ENCODE measurements around the gene P2RY8.

The P2RY8 gene

DNA sequence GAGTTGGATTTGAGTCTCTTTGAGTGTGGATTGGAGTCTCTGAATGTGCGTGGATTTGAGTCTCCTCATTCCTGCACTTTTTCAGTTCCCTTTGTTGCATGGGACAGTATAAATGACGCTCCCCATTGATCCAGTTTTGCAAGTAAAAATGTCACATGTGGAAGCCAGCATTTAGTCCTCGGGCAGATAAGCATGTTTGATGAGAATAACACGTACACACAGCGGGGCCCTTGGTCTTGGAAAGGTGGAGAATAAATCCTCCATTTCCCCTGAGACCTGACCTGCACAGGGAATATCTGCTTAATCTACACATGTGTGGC is 8.1 kb downstream of the P2RY8 start:
- no peak overlapping the region for H2BK15ac ChIP-seq (ENCODE audit: low read depth, poor library complexity, severe bottlenecking)
- H3K9me3 ChIP-seq (ENCODE audit: control insufficient read depth, low read length), result no peaks in the 10 kb centered on the region
- H3K79me1 ChIP-seq (replicated peaks; ENCODE audit: low read length, poor library complexity, severe bottlenecking), result no peaks in the 10 kb centered on the region
- no peak overlapping the region for H2BK120ac ChIP-seq (ENCODE audit: low read depth, low read length)
- no peaks in the 10 kb centered on the region for H3K4me1 ChIP-seq (ENCODE audit: control insufficient read depth, insufficient read depth, low read depth, low read length)
- H3K36me3 ChIP-seq (ENCODE audit: control insufficient read depth in 1 of 2, insufficient read depth in 2 of 2, low read depth in 1 of 2, low read length in 2 of 2), result no peaks in the 10 kb centered on the region
- no peak overlapping the region for H2BK12ac ChIP-seq (ENCODE audit: low read length in 2 of 2)
- H3K4me2 ChIP-seq (ENCODE audit: low read length, poor library complexity, severe bottlenecking), result no peak overlapping the region
- peaks cover 0 to 15% of the 10 kb centered on the region in 2 experiments for H3K27me3 ChIP-seq (ENCODE audit: control insufficient read depth in 1 of 2, insufficient read depth in 1 of 2, low read length in 2 of 2)
- no peak overlapping the region for H3K14ac ChIP-seq (ENCODE audit: low read length in 2 of 2)
- no peak overlapping the region for H4K8ac ChIP-seq (ENCODE audit: low read length)
- H3K23ac ChIP-seq (ENCODE audit: low read length in 2 of 2), result no peak overlapping the region
- H4K91ac ChIP-seq (ENCODE audit: low read length), result no peak overlapping the region
- H3K4me3 ChIP-seq (ENCODE audit: insufficient read depth in 1 of 2, low read depth in 1 of 2, low read length in 2 of 2), result no peak overlapping the region
- no peak for DNase-seq
- no peak overlapping the region for H3K4ac ChIP-seq (ENCODE audit: low read depth in 1 of 2, low read length in 2 of 2)
- H2AK5ac ChIP-seq (ENCODE audit: low read length, severe bottlenecking), result no peak overlapping the region
- 70% methylated on average over 5 of the region's 5 CpGs for WGBS
- H3K9ac ChIP-seq (ENCODE audit: low read length), result no peak overlapping the region
- H2BK5ac ChIP-seq (ENCODE audit: low read depth, low read length, poor library complexity, severe bottlenecking), result no peak overlapping the region
- H3K27ac ChIP-seq (ENCODE audit: low read length, poor library complexity, severe bottlenecking), result no peak overlapping the region
- H2AFZ ChIP-seq (ENCODE audit: low read depth, low read length), result no peak overlapping the region
- H3K18ac ChIP-seq (ENCODE audit: low read depth in 1 of 2, low read length in 2 of 2), result no peak overlapping the region

DNA sequence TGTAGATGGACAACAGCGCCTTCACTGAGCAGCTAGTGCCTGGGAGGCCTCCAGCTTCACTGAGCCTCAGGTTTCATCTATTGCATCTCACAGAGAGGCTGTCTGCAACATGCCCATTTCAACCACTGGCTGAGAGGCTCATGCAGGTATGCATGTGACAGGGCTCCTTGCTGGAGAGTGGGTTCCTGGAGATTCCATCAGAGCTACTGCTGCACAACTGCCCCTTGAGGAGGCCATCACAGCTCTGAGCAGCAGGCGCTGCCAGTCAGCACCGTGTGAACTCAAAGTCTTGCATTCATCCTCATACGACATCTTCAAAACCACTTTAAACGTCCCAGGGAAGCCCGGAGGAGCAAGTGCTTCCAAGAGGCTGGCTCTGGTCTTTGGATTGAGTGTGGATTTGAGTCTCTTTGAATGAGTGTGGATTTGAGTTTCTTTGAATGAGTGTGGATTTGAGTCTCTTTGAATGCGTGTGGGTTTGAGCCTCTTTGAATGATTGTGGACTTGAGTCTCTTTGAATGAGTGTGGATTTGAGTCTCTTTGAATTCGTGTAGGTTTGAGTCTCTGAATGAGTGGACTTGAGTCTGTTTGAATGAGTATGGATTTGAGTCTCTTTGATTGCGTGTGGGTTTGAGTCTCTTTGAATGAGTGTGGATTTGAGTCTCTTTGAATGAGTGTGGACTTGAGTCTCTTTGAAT is 8.7 kb downstream of the P2RY8 start:
- Histone ChIP-seq H2BK12ac (ENCODE audit: low read length in 2 of 2) (no peak overlapping the region), H3K27ac (ENCODE audit: low read length, poor library complexity, severe bottlenecking) (no peak overlapping the region), H3K4me2 (ENCODE audit: low read length, poor library complexity, severe bottlenecking) (no peak overlapping the region), H3K4me1 (ENCODE audit: control insufficient read depth, insufficient read depth, low read depth, low read length) (no peaks in the 10 kb centered on the region), H3K14ac (ENCODE audit: low read length in 2 of 2) (no peak overlapping the region), H4K91ac (ENCODE audit: low read length) (no peak overlapping the region), H3K9ac (ENCODE audit: low read length) (no peak overlapping the region), H3K9me3 (ENCODE audit: control insufficient read depth, low read length) (no peaks in the 10 kb centered on the region), H3K23ac (ENCODE audit: low read length in 2 of 2) (no peak overlapping the region), H2AK5ac (ENCODE audit: low read length, severe bottlenecking) (no peak overlapping the region), H3K79me1 (replicated peaks; ENCODE audit: low read length, poor library complexity, severe bottlenecking) (no peaks in the 10 kb centered on the region), H2BK15ac (ENCODE audit: low read depth, poor library complexity, severe bottlenecking) (no peak overlapping the region), H3K36me3 (ENCODE audit: control insufficient read depth in 1 of 2, insufficient read depth in 2 of 2, low read depth in 1 of 2, low read length in 2 of 2) (no peaks in the 10 kb centered on the region), H4K8ac (ENCODE audit: low read length) (no peak overlapping the region), H2BK5ac (ENCODE audit: low read depth, low read length, poor library complexity, severe bottlenecking) (no peak overlapping the region), H3K18ac (ENCODE audit: low read depth in 1 of 2, low read length in 2 of 2) (no peak overlapping the region), H3K4ac (ENCODE audit: low read depth in 1 of 2, low read length in 2 of 2) (no peak overlapping the region), H2BK120ac (ENCODE audit: low read depth, low read length) (no peak overlapping the region), H3K27me3 (ENCODE audit: control insufficient read depth in 1 of 2, insufficient read depth in 1 of 2, low read length in 2 of 2) (peaks cover 0 to 15% of the 10 kb centered on the region in 2 experiments), H2AFZ (ENCODE audit: low read depth, low read length) (no peak overlapping the region), H3K4me3 (ENCODE audit: insufficient read depth in 1 of 2, low read depth in 1 of 2, low read length in 2 of 2) (no peak overlapping the region)
- DNase-seq, result no peak
- 68% methylated on average over 6 of the region's 9 CpGs for WGBS

DNA sequence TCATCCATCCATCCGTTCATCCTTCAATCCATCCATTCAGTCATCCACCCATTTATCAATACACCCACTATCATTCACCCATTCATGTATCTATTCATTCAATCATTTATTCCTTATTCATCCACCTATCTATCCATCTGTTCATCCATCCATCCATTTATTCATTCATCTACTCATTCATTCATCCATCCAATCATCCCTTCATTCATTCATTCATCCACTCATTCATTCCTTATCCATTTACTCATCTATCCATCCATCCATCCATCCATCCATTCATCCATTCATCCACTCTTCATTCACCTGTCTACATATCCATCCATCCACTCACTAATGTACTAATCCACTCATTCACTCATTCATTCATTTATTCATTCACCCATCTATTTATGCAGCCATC is 9.5 kb downstream of the P2RY8 start:
- H2BK5ac ChIP-seq (ENCODE audit: low read depth, low read length, poor library complexity, severe bottlenecking), result no peak overlapping the region
- H3K36me3 ChIP-seq (ENCODE audit: control insufficient read depth in 1 of 2, insufficient read depth in 2 of 2, low read depth in 1 of 2, low read length in 2 of 2), result no peaks in the 10 kb centered on the region
- no peaks in the 10 kb centered on the region for H3K9me3 ChIP-seq (ENCODE audit: control insufficient read depth, low read length)
- H2BK12ac ChIP-seq (ENCODE audit: low read length in 2 of 2), result no peak overlapping the region
- no peak overlapping the region for H3K9ac ChIP-seq (ENCODE audit: low read length)
- no peak for DNase-seq
- H4K8ac ChIP-seq (ENCODE audit: low read length), result no peak overlapping the region
- H3K27ac ChIP-seq (ENCODE audit: low read length, poor library complexity, severe bottlenecking), result no peak overlapping the region
- no peaks in the 10 kb centered on the region for H3K4me1 ChIP-seq (ENCODE audit: control insufficient read depth, insufficient read depth, low read depth, low read length)
- no peak overlapping the region for H4K91ac ChIP-seq (ENCODE audit: low read length)
- peaks cover 0 to 15% of the 10 kb centered on the region in 2 experiments for H3K27me3 ChIP-seq (ENCODE audit: control insufficient read depth in 1 of 2, insufficient read depth in 1 of 2, low read length in 2 of 2)
- WGBS, result 80% methylated on average over 1 of the region's 1 CpG
- H2AFZ ChIP-seq (ENCODE audit: low read depth, low read length), result no peak overlapping the region
- H3K79me1 ChIP-seq (replicated peaks; ENCODE audit: low read length, poor library complexity, severe bottlenecking), result no peaks in the 10 kb centered on the region
- no peak overlapping the region for H3K14ac ChIP-seq (ENCODE audit: low read length in 2 of 2)
- no peak overlapping the region for H2BK15ac ChIP-seq (ENCODE audit: low read depth, poor library complexity, severe bottlenecking)
- H3K23ac ChIP-seq (ENCODE audit: low read length in 2 of 2), result no peak overlapping the region
- no peak overlapping the region for H3K4me2 ChIP-seq (ENCODE audit: low read length, poor library complexity, severe bottlenecking)
- H3K4me3 ChIP-seq (ENCODE audit: insufficient read depth in 1 of 2, low read depth in 1 of 2, low read length in 2 of 2), result no peak overlapping the region
- H3K18ac ChIP-seq (ENCODE audit: low read depth in 1 of 2, low read length in 2 of 2), result no peak overlapping the region
- H2BK120ac ChIP-seq (ENCODE audit: low read depth, low read length), result no peak overlapping the region
- no peak overlapping the region for H2AK5ac ChIP-seq (ENCODE audit: low read length, severe bottlenecking)
- H3K4ac ChIP-seq (ENCODE audit: low read depth in 1 of 2, low read length in 2 of 2), result no peak overlapping the region

DNA sequence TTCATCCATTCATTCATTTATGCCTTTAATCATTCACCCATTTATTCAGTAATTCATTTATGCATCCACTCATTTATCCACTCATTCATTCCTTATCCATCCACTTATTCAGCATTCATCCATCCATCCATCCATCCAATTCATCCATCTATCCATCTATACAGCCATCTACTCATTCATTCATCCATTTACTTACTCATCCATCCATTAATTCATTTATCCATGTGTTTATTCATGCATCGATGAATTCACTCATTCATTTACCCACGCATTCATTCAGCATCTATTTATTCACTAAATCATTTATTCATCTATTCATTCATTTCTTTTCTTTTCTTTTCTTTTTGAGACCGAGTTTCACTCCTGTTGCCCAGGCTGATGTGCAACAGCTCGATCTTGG is 10.4 kb downstream of the P2RY8 start:
- no peaks in the 10 kb centered on the region for H3K4me1 ChIP-seq (ENCODE audit: control insufficient read depth, insufficient read depth, low read depth, low read length)
- no peak overlapping the region for H3K14ac ChIP-seq (ENCODE audit: low read length in 2 of 2)
- H2AK5ac ChIP-seq (ENCODE audit: low read length, severe bottlenecking), result no peak overlapping the region
- H3K79me1 ChIP-seq (replicated peaks; ENCODE audit: low read length, poor library complexity, severe bottlenecking), result no peaks in the 10 kb centered on the region
- H2BK5ac ChIP-seq (ENCODE audit: low read depth, low read length, poor library complexity, severe bottlenecking), result no peak overlapping the region
- no peak overlapping the region for H3K9ac ChIP-seq (ENCODE audit: low read length)
- H2AFZ ChIP-seq (ENCODE audit: low read depth, low read length), result no peak overlapping the region
- no peak overlapping the region for H3K4me3 ChIP-seq (ENCODE audit: insufficient read depth in 1 of 2, low read depth in 1 of 2, low read length in 2 of 2)
- H4K8ac ChIP-seq (ENCODE audit: low read length), result no peak overlapping the region
- DNase-seq, result no peak
- no peak overlapping the region for H3K4me2 ChIP-seq (ENCODE audit: low read length, poor library complexity, severe bottlenecking)
- no peak overlapping the region for H3K4ac ChIP-seq (ENCODE audit: low read depth in 1 of 2, low read length in 2 of 2)
- peaks cover 0 to 15% of the 10 kb centered on the region in 2 experiments for H3K27me3 ChIP-seq (ENCODE audit: control insufficient read depth in 1 of 2, insufficient read depth in 1 of 2, low read length in 2 of 2)
- 85% methylated on average over 4 of the region's 4 CpGs for WGBS
- no peak overlapping the region for H2BK12ac ChIP-seq (ENCODE audit: low read length in 2 of 2)
- H3K9me3 ChIP-seq (ENCODE audit: control insufficient read depth, low read length), result no peaks in the 10 kb centered on the region
- no peak overlapping the region for H2BK15ac ChIP-seq (ENCODE audit: low read depth, poor library complexity, severe bottlenecking)
- no peak overlapping the region for H3K18ac ChIP-seq (ENCODE audit: low read depth in 1 of 2, low read length in 2 of 2)
- no peak overlapping the region for H2BK120ac ChIP-seq (ENCODE audit: low read depth, low read length)
- no peaks in the 10 kb centered on the region for H3K36me3 ChIP-seq (ENCODE audit: control insufficient read depth in 1 of 2, insufficient read depth in 2 of 2, low read depth in 1 of 2, low read length in 2 of 2)
- H4K91ac ChIP-seq (ENCODE audit: low read length), result no peak overlapping the region
- H3K23ac ChIP-seq (ENCODE audit: low read length in 2 of 2), result no peak overlapping the region
- no peak overlapping the region for H3K27ac ChIP-seq (ENCODE audit: low read length, poor library complexity, severe bottlenecking)

Measured in mesenchymal stem cell (in vitro differentiated cells and primary cell).